Effector memory CD4-positive, alpha-beta T cell (primary cell): ENCODE measurements around the gene GRIK3.

Experiments
- DNase-seq, 3 donors: peaks; one replicate each; pipeline ENCODE4 v3.0.0-alpha.2; 2020
- H3K27ac ChIP-seq: 2 replicates; pipeline ENCODE4 v1.7.0; 2013; ENCODE audit warnings: mild to moderate bottlenecking, low read length, moderate library complexity; ENCODE audit not compliant: insufficient read depth, poor library complexity, severe bottlenecking
- H3K27me3 ChIP-seq: replicated peaks from 2 replicates; pipeline ENCODE4 v1.7.0; 2013; ENCODE audit warnings: mild to moderate bottlenecking, low read length; ENCODE audit not compliant: insufficient read depth, control insufficient read depth, poor library complexity, severe bottlenecking
- H3K36me3 ChIP-seq: 2 replicates; pipeline ENCODE4 v1.7.0; 2013; ENCODE audit warnings: mild to moderate bottlenecking, low read length, moderate library complexity; ENCODE audit not compliant: control insufficient read depth, insufficient read depth
- H3K4me1 ChIP-seq: 2 replicates; pipeline ENCODE4 v1.7.0; 2013; ENCODE audit warnings: low read length, mild to moderate bottlenecking; ENCODE audit not compliant: control insufficient read depth, insufficient read depth, poor library complexity, severe bottlenecking
- H3K4me3 ChIP-seq: 2 replicates; pipeline ENCODE4 v1.7.0; 2013; ENCODE audit warnings: low read length, low read depth, mild to moderate bottlenecking; ENCODE audit not compliant: insufficient read depth, poor library complexity, severe bottlenecking
- H3K9me3 ChIP-seq: 2 replicates; pipeline ENCODE4 v1.7.0; 2013; ENCODE audit warnings: mild to moderate bottlenecking, low read length, moderate library complexity; ENCODE audit not compliant: control insufficient read depth

GRIK3 gene

GRCh38 chr1:36793452-36793851 is 240.9 kb downstream of the GRIK3 start:
- no peak for DNase-seq
- Histone ChIP-seq H3K27ac (no peak overlapping the region), H3K9me3 (no peaks in the 10 kb centered on the region), H3K4me3 (no peak overlapping the region), H3K4me1 (no peaks in the 10 kb centered on the region), H3K27me3 (no peaks in the 10 kb centered on the region), H3K36me3 (no peaks in the 10 kb centered on the region)

- DNase-seq, result no peak
- H3K27ac ChIP-seq, result no peak overlapping the region
- H3K4me1 ChIP-seq, result no peaks in the 10 kb centered on the region
- no peaks in the 10 kb centered on the region for H3K27me3 ChIP-seq
- H3K4me3 ChIP-seq, result no peak overlapping the region
- no peaks in the 10 kb centered on the region for H3K36me3 ChIP-seq
- no peaks in the 10 kb centered on the region for H3K9me3 ChIP-seq
These were observed 242.0 kb downstream of the GRIK3 start for GRCh38 chr1:36792292-36792691.

DNA sequence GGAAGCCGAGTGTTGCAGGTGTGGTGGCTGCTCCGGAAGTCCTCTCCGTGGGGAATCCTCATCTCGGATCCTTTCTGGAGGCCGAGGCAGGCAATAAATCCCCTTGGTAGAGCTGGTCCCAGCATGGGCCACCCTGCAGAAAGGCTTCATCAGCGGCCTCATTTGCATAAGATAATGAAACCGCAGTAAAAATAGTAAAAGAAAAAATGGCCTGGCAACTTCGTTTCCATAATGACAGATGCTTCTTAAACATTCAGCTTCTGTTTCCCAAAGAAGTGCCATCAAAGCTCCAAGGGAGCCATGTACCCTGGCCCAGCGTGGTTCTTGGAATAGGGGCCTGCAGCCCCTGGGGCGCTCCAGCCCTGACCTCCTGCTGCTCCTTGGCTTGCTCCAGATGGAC is 244.1 kb downstream of the GRIK3 start:
- H3K4me3 ChIP-seq, result no peak overlapping the region
- DNase-seq, result no peak
- no peaks in the 10 kb centered on the region for H3K4me1 ChIP-seq
- no peak overlapping the region for H3K27ac ChIP-seq
- no peaks in the 10 kb centered on the region for H3K9me3 ChIP-seq
- no peaks in the 10 kb centered on the region for H3K27me3 ChIP-seq
- H3K36me3 ChIP-seq, result no peaks in the 10 kb centered on the region

- Histone ChIP-seq H3K4me1 (no peaks in the 10 kb centered on the region), H3K36me3 (no peaks in the 10 kb centered on the region), H3K27ac (no peak overlapping the region), H3K9me3 (no peaks in the 10 kb centered on the region), H3K4me3 (no peak overlapping the region), H3K27me3 (no peaks in the 10 kb centered on the region)
- DNase-seq, result no peak
These were observed 244.8 kb downstream of the GRIK3 start for GRCh38 chr1:36789535-36789934.

GRCh38 chr1:36787312-36787913 is 246.9 kb downstream of the GRIK3 start:
- Histone ChIP-seq H3K27me3 (no peaks in the 10 kb centered on the region), H3K4me1 (no peaks in the 10 kb centered on the region), H3K9me3 (no peaks in the 10 kb centered on the region)

DNA sequence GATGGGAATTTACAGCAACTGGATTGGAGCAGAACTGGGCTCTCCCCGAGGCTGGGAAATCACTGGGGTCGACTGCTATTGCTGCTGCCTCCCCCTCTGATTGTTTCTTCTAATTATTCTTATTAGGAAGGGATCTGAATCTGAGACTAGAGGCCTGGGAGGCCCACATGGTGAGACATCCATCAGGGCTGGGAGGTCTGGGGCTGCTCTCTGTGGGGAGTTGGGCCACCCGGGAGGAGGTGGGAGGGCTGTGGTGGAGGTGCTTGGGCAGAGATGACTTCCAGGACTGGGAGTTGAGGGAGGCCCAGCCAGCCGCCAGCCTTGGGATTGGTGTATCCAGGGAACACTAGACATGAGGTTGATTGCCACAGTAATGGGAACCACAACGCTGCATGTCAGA is 247.9 kb downstream of the GRIK3 start:
- DNase-seq, result no peak
- Histone ChIP-seq H3K4me1 (no peaks in the 10 kb centered on the region), H3K27me3 (no peaks in the 10 kb centered on the region), H3K9me3 (no peaks in the 10 kb centered on the region), H3K36me3 (no peaks in the 10 kb centered on the region), H3K27ac (no peak overlapping the region), H3K4me3 (no peak overlapping the region)

More at GRCh38 chr1:36787312-36787913, 246.9 kb downstream of the GRIK3 start:
- no peaks in the 10 kb centered on the region for H3K36me3 ChIP-seq
- H3K27ac ChIP-seq, result no peak overlapping the region
- no peak overlapping the region for H3K4me3 ChIP-seq
- DNase-seq, result no peak

GRCh38 chr1:36784147-36784859 is 250.0 kb downstream of the GRIK3 start:
- no peak overlapping the region for H3K4me3 ChIP-seq
- H3K36me3 ChIP-seq, result no peaks in the 10 kb centered on the region
- H3K27ac ChIP-seq, result no peak overlapping the region
- H3K27me3 ChIP-seq, result no peaks in the 10 kb centered on the region
- no peaks in the 10 kb centered on the region for H3K9me3 ChIP-seq
- H3K4me1 ChIP-seq, result no peaks in the 10 kb centered on the region
- DNase-seq, result no peak

GRCh38 chr1:36783475-36783874 is 250.8 kb downstream of the GRIK3 start:
- Histone ChIP-seq H3K4me3 (no peak overlapping the region), H3K36me3 (no peaks in the 10 kb centered on the region), H3K27me3 (no peaks in the 10 kb centered on the region), H3K4me1 (no peaks in the 10 kb centered on the region), H3K9me3 (no peaks in the 10 kb centered on the region), H3K27ac (no peak overlapping the region)
- DNase-seq, result no peak

DNA sequence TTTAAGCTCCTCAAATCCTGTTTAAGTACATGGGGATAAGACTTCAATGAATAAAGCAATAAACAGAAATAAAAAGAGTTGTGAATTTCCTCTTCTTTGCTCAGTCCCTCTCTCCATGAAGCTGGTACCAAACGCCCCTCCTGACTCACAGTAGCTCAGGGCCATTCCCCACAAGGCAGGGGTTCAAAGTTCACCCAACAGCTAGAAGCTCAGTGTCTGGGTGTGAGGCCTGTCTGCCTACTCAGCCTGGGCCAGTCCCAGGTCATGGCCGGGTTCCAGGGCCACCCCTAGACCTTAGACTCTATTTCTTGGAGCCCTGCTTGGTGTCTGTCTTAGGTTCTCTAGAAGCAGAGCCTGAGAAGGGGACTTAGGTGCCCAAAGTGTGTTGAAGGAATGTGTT is 251.5 kb downstream of the GRIK3 start:
- DNase-seq, result no peak
- Histone ChIP-seq H3K4me1 (no peaks in the 10 kb centered on the region), H3K9me3 (no peaks in the 10 kb centered on the region), H3K4me3 (no peak overlapping the region), H3K27ac (no peak overlapping the region), H3K36me3 (no peaks in the 10 kb centered on the region), H3K27me3 (no peaks in the 10 kb centered on the region)

DNA sequence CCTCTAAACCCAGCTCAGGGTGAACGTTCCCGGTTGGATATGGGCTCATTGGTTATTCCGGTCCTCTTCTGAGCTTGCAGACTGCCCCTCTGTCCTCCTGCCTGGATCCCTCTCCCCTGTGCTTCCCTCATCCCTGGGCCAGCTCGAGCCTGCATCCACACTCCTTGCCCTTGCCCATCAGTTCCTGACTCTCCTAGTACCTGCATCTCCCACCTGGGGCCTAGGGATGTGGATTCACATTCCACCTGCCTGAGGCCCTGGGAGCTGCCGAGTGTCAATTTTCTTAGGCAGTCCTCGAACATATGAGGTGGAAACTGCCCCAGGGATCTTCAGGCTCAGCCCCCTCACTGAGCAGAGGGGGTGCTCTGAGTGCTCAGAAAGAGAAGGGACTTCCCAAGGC is 252.2 kb downstream of the GRIK3 start:
- no peaks in the 10 kb centered on the region for H3K9me3 ChIP-seq
- H3K4me1 ChIP-seq, result no peaks in the 10 kb centered on the region
- no peak for DNase-seq
- no peaks in the 10 kb centered on the region for H3K27me3 ChIP-seq
- H3K36me3 ChIP-seq, result no peaks in the 10 kb centered on the region
- no peak overlapping the region for H3K27ac ChIP-seq
- no peak overlapping the region for H3K4me3 ChIP-seq
